ENCODE results near the gene MORN5. TPM values are rescaled to one million over a fixed set of nuclear protein-coding genes. Genes with fewer than 3 reads are reported as not detected.

Gene MORN5
- total RNA-seq, 1 donor from 2014 or later, result not detected

DNA sequence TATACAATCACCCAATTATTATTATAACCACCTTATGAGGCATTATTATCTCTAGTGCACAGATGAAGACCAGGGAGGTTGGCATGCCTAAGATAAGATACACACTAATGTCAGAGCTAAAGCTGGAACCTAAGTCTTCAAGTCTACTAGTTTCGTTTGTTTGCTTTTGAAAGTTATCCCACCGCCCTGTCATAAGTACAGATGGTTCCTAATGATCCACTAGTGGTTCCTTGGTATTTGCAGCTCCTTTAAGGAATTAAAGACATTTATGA is 14.2 kb upstream of the MORN5 start:
- no peak for DNase-seq (ENCODE audit: low spot score)
- Mint-ChIP-seq H3K9me3 (ENCODE audit: low read depth) (no peaks in the 10 kb centered on the region), H3K27ac (ENCODE audit: unreplicated experiment) (no peak overlapping the region), H3K4me3 (ENCODE audit: unreplicated experiment) (no peak overlapping the region), H3K36me3 (ENCODE audit: low read depth) (peaks cover 35% of the 10 kb centered on the region), H3K4me1 (ENCODE audit: low read depth) (no peaks in the 10 kb centered on the region), H3K27me3 (ENCODE audit: low read depth) (no peaks in the 10 kb centered on the region)
- TF ChIP-seq, protein P1, sequence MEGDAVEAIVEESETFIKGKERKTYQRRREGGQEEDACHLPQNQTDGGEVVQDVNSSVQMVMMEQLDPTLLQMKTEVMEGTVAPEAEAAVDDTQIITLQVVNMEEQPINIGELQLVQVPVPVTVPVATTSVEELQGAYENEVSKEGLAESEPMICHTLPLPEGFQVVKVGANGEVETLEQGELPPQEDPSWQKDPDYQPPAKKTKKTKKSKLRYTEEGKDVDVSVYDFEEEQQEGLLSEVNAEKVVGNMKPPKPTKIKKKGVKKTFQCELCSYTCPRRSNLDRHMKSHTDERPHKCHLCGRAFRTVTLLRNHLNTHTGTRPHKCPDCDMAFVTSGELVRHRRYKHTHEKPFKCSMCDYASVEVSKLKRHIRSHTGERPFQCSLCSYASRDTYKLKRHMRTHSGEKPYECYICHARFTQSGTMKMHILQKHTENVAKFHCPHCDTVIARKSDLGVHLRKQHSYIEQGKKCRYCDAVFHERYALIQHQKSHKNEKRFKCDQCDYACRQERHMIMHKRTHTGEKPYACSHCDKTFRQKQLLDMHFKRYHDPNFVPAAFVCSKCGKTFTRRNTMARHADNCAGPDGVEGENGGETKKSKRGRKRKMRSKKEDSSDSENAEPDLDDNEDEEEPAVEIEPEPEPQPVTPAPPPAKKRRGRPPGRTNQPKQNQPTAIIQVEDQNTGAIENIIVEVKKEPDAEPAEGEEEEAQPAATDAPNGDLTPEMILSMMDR (IDR thresholded peaks at IDR 0.05), result no peak

DNA sequence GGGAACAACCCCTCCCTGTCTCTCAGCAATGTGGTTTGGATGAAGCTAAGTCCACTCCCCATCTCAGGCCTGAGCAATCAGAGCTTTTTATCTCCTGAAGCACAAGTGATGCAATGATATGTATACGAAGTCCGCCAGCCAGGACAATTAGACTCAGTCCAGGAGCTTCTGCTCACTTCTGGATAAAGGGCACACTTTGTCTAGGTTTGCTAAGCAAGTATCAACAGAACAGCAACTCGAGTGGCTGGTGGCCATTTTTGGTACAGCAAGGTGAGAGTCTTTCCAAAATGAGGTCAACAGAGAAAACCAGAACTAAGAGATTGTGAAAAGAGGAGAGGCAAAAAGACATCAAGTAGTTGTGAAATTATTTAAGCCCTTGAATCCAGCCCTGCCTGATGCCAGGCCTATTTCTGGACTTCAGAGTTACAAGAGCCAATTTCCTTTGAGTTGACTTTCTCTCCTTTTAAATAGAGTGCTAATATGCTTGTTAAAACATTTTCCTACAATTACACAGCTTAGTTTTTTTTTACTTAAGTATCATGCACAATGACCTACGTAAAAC is 8.4 kb upstream of the MORN5 start:
- H3K4me3 Mint-ChIP-seq (ENCODE audit: unreplicated experiment), result no peak overlapping the region
- TF ChIP-seq, protein P1 (IDR thresholded peaks at IDR 0.05), result no peak
- no peak for DNase-seq (ENCODE audit: low spot score)
- H3K36me3 Mint-ChIP-seq (ENCODE audit: low read depth), result peaks cover 13% of the 10 kb centered on the region
- no peaks in the 10 kb centered on the region for H3K27me3 Mint-ChIP-seq (ENCODE audit: low read depth)
- no peaks in the 10 kb centered on the region for H3K4me1 Mint-ChIP-seq (ENCODE audit: low read depth)
- H3K9me3 Mint-ChIP-seq (ENCODE audit: low read depth), result no peaks in the 10 kb centered on the region
- H3K27ac Mint-ChIP-seq (ENCODE audit: unreplicated experiment), result no peak overlapping the region

DNA sequence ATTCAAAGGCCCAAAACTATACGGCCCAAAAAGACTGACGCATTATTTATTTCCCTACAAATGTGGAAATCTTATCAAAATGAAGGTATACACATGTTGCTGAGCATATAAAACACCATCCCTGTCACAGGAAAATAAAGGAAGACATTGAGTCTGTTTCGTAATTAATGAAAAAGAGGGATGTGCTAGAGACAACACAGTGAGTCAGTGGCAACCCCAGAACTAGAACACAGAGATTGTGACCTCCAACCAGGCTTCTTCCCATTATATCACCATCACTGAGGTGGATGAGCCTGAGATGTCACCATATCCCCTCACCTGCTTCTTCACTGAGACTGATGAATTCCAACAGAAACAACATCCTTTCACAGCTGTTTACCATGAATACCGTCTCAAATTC is 3.9 kb upstream of the MORN5 start:
- Mint-ChIP-seq H3K27ac (ENCODE audit: unreplicated experiment) (no peak overlapping the region), H3K9me3 (ENCODE audit: low read depth) (no peaks in the 10 kb centered on the region), H3K4me1 (ENCODE audit: low read depth) (peaks cover 22% of the 10 kb centered on the region), H3K27me3 (ENCODE audit: low read depth) (no peaks in the 10 kb centered on the region), H3K36me3 (ENCODE audit: low read depth) (no peaks in the 10 kb centered on the region), H3K4me3 (ENCODE audit: unreplicated experiment) (no peak overlapping the region)
- no peak for DNase-seq (ENCODE audit: low spot score)
- TF ChIP-seq, protein P1 (IDR thresholded peaks at IDR 0.05), result no peak

GRCh38 chr9:122158202-122158601 is 1.5 kb upstream of the MORN5 start:
- H3K27me3 Mint-ChIP-seq (ENCODE audit: low read depth), result peaks cover 3% of the 10 kb centered on the region
- TF ChIP-seq, protein P1 (IDR thresholded peaks at IDR 0.05), result peak; percentile 68
- H3K27ac Mint-ChIP-seq (ENCODE audit: unreplicated experiment), result peak overlapping the region; percentile 30
- H3K9me3 Mint-ChIP-seq (ENCODE audit: low read depth), result peaks cover 7% of the 10 kb centered on the region
- H3K4me1 Mint-ChIP-seq (ENCODE audit: low read depth), result peaks cover 22% of the 10 kb centered on the region
- no peak for DNase-seq (ENCODE audit: low spot score)
- no peak overlapping the region for H3K4me3 Mint-ChIP-seq (ENCODE audit: unreplicated experiment)
- no peaks in the 10 kb centered on the region for H3K36me3 Mint-ChIP-seq (ENCODE audit: low read depth)

- TF ChIP-seq, protein P1 (IDR thresholded peaks at IDR 0.05), result no peak
- Mint-ChIP-seq H3K9me3 (ENCODE audit: low read depth) (peaks cover 7% of the 10 kb centered on the region), H3K36me3 (ENCODE audit: low read depth) (no peaks in the 10 kb centered on the region), H3K27ac (ENCODE audit: unreplicated experiment) (peak overlapping the region; percentile 95), H3K27me3 (ENCODE audit: low read depth) (peaks cover 20% of the 10 kb centered on the region), H3K4me3 (ENCODE audit: unreplicated experiment) (peak overlapping the region; percentile 94), H3K4me1 (ENCODE audit: low read depth) (peaks cover 22% of the 10 kb centered on the region)
- no peak for DNase-seq (ENCODE audit: low spot score)
Observed at GRCh38 chr9:122159925-122160246, 178 bp downstream of the MORN5 start.

Data from chondrocyte (in vitro differentiated cells).